Stimulated activated CD8-positive, alpha-beta memory T cell treated with anti-CD3 and anti-CD28 coated beads, Interleukin-15, amount 100 ng/mL, for 4 hours (primary cell): ENCODE data around the gene USP17L25.
"Not testable (repeated sequence)": the region's sequence is repeated elsewhere in the genome, so short reads cannot be mapped to it uniquely, and the experiment has no call there.

Source experiments
- DNase-seq, 2 donors: peaks; one replicate each; pipeline ENCODE4 v3.0.0-alpha.2; 2020; ENCODE audit warnings: low read depth in 2 of 2

Gene USP17L25, protein sequence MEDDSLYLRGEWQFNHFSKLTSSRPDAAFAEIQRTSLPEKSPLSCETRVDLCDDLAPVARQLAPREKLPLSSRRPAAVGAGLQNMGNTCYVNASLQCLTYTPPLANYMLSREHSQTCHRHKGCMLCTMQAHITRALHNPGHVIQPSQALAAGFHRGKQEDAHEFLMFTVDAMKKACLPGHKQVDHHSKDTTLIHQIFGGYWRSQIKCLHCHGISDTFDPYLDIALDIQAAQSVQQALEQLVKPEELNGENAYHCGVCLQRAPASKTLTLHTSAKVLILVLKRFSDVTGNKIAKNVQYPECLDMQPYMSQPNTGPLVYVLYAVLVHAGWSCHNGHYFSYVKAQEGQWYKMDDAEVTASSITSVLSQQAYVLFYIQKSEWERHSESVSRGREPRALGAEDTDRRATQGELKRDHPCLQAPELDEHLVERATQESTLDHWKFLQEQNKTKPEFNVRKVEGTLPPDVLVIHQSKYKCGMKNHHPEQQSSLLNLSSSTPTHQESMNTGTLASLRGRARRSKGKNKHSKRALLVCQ

GRCh38 chr4:9329611-9330010, at the start of gene USP17L25:
Gene USP17L25, plus strand, starts transcription at chr4:9329911. Its CDS starts 0 bp downstream, at chr4:9329911.
- DNase-seq, result not testable (repeated sequence)

- DNase-seq, result not testable (repeated sequence)
These were observed 5.5 kb upstream of the USP17L25 start for GRCh38 chr4:9324191-9324590.

DNA sequence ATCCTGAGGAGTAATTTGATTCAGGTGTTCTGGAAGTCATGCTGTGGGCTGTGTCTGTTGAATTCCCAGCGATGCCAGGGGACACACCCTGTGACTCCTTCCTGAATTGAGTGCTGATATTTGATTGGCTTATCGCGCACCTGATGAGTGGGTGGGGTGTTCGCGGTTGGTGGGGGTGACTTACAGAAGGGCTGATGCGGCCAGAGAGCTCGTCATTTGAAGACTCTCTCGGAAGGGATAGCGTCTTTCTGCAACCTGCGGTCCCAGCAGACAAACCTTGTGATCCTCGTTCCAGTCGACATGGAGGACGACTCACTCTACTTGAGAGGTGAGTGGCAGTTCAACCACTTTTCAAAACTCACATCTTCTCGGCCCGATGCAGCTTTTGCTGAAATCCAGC, 4.8 kb upstream of the USP17L25 start, which contains the start of gene USP17L24:
USP17L24 (plus strand) TSS at position 301 of the 400 bp plus-strand sequence; CDS start at position 301, 0 bp downstream.
- not testable (repeated sequence) for DNase-seq

DNA sequence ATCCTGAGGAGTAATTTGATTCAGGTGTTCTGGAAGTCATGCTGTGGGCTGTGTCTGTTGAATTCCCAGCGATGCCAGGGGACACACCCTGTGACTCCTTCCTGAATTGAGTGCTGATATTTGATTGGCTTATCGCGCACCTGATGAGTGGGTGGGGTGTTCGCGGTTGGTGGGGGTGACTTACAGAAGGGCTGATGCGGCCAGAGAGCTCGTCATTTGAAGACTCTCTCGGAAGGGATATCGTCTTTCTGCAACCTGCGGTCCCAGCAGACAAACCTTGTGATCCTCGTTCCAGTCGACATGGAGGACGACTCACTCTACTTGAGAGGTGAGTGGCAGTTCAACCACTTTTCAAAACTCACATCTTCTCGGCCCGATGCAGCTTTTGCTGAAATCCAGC, 4.6 kb downstream of the USP17L25 start, which contains the start of gene USP17L26:
USP17L26 (plus strand) TSS at position 301 of the 400 bp plus-strand sequence; CDS start at position 301, 0 bp downstream.
- not testable (repeated sequence) for DNase-seq

DNA sequence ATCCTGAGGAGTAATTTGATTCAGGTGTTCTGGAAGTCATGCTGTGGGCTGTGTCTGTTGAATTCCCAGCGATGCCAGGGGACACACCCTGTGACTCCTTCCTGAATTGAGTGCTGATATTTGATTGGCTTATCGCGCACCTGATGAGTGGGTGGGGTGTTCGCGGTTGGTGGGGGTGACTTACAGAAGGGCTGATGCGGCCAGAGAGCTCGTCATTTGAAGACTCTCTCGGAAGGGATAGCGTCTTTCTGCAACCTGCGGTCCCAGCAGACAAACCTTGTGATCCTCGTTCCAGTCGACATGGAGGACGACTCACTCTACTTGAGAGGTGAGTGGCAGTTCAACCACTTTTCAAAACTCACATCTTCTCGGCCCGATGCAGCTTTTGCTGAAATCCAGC, 9.4 kb downstream of the USP17L25 start, which contains the start of gene USP17L5:
USP17L5 (plus strand) TSS at position 301 of the 400 bp plus-strand sequence; CDS start at position 301, 0 bp downstream.
- DNase-seq, result not testable (repeated sequence)

GRCh38 chr4:9343848-9344247, 14.1 kb downstream of the USP17L25 start, which contains the start of gene USP17L27:
Gene USP17L27, plus strand, starts transcription at chr4:9344148. Its CDS starts 0 bp downstream, at chr4:9344148.
- DNase-seq, result not testable (repeated sequence)

- DNase-seq, result not testable (repeated sequence)
These were observed 18.9 kb downstream of the USP17L25 start, which contains the start of gene USP17L28 for GRCh38 chr4:9348593-9348992. Gene USP17L28, plus strand, starts transcription at chr4:9348893. Its CDS starts 0 bp downstream, at chr4:9348893.

DNA sequence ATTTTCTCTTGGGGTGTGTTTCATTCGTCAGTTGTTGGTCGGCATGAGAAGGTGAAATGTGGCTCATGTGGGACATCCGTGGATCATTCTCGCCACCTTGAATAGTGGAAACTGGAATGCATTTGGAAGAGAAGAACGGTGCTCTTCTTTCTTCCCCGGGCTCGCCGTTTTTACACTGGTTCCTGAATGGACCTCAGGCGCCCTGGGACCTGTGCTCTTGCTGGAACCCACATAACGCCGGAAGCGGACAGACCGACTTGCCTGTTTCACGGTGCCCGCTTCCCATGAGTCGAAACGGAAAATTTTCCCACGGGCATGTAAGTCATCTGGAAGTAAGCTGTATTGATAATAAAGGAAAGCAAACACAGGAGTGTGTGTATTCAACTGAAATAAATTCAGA, 21.2 kb downstream of the USP17L25 start:
- not testable (repeated sequence) for DNase-seq

- not testable (repeated sequence) for DNase-seq
These were observed 23.6 kb downstream of the USP17L25 start, which contains the start of gene USP17L29 for GRCh38 chr4:9353338-9353737. Gene USP17L29, plus strand, starts transcription at chr4:9353638. Its CDS starts 0 bp downstream, at chr4:9353638.

GRCh38 chr4:9362829-9363228, 33.1 kb downstream of the USP17L25 start, which contains the start of gene USP17L30:
Gene USP17L30, plus strand, starts transcription at chr4:9363129. Its CDS starts 0 bp downstream, at chr4:9363129.
- not testable (repeated sequence) for DNase-seq

- DNase-seq, result not testable (repeated sequence)
These were observed 50.2 kb downstream of the USP17L25 start for GRCh38 chr4:9379881-9380280.
